MCF 10A (cell line): ENCODE data around the gene FGF3. TPM values are rescaled to one million over a fixed set of nuclear protein-coding genes. Genes with fewer than 3 reads are reported as not detected.

Experiments used
- BruUV-seq: library from RNA; stranded (reverse); fragments of 400-500 nt; replicated peaks from 2 replicates; lab custom pipeline; 2021; lab: Mats Ljungman, UMichigan
- CTCF ChIA-PET: fragments of 300-600 bp; sonication (Branson Sonifier 250); formaldehyde crosslinking; extraction: SDS; loops from one replicate; lab custom pipeline; 2021; ENCODE audit warnings: antibody characterized with exemption, inconsistent platforms; lab: Yijun Ruan, JAX
- POLR2A ChIA-PET: fragments of 300-600, 350-650 bp; sonication (Branson Sonifier 250); formaldehyde crosslinking; extraction: SDS; loops from one replicate; lab custom pipeline; 2020; ENCODE audit warnings: antibody characterized with exemption, inconsistent platforms; lab: Yijun Ruan, JAX
- DNase-seq: peaks from one replicate; pipeline ENCODE4 v3.0.0-alpha.2; 2018; ENCODE audit not compliant: unreplicated experiment
- H3K27ac Mint-ChIP-seq: one replicate; pipeline ENCODE4 v1.8.0; 2022; ENCODE audit warnings: mild to moderate bottlenecking, low read depth, mixed read lengths; ENCODE audit not compliant: unreplicated experiment
- H3K27me3 Mint-ChIP-seq: one replicate; pipeline ENCODE4 v1.8.0; 2022; ENCODE audit warnings: mixed read lengths; ENCODE audit not compliant: insufficient read depth, unreplicated experiment
- H3K36me3 Mint-ChIP-seq: one replicate; pipeline ENCODE4 v1.8.0; 2022; ENCODE audit warnings: mild to moderate bottlenecking, moderate library complexity, mixed read lengths; ENCODE audit not compliant: insufficient read depth, unreplicated experiment
- H3K4me1 Mint-ChIP-seq: one replicate; pipeline ENCODE4 v1.8.0; 2022; ENCODE audit warnings: mixed read lengths; ENCODE audit not compliant: insufficient read depth, unreplicated experiment
- H3K4me3 Mint-ChIP-seq: one replicate; pipeline ENCODE4 v1.8.0; 2022; ENCODE audit warnings: mild to moderate bottlenecking, moderate library complexity, mixed read lengths; ENCODE audit not compliant: unreplicated experiment
- H3K9me3 Mint-ChIP-seq: one replicate; pipeline ENCODE4 v1.8.0; 2022; ENCODE audit warnings: mixed read lengths; ENCODE audit not compliant: unreplicated experiment
- CTCF ChIP-seq: fragments of 200-600 bp; IDR thresholded peaks from one replicate; pipeline ENCODE4 v1.8.0; 2022; ENCODE audit warnings: antibody characterized with exemption, mild to moderate bottlenecking; ENCODE audit not compliant: unreplicated experiment
- intact Hi-C: fragments of 100-400 bp; cut with micrococcal nuclease; formaldehyde crosslinking; loops from 2 replicates; pipeline ENCODE4 v1.14.1; 2022
- total RNA-seq: library from RNA; stranded (reverse); gene quantifications from 2 replicates; pipeline ENCODE4 v1.2.3, GENCODE V29; 2022

The FGF3 gene
- total RNA-seq, 1 experiment from 2014 or later: not detected

DNA sequence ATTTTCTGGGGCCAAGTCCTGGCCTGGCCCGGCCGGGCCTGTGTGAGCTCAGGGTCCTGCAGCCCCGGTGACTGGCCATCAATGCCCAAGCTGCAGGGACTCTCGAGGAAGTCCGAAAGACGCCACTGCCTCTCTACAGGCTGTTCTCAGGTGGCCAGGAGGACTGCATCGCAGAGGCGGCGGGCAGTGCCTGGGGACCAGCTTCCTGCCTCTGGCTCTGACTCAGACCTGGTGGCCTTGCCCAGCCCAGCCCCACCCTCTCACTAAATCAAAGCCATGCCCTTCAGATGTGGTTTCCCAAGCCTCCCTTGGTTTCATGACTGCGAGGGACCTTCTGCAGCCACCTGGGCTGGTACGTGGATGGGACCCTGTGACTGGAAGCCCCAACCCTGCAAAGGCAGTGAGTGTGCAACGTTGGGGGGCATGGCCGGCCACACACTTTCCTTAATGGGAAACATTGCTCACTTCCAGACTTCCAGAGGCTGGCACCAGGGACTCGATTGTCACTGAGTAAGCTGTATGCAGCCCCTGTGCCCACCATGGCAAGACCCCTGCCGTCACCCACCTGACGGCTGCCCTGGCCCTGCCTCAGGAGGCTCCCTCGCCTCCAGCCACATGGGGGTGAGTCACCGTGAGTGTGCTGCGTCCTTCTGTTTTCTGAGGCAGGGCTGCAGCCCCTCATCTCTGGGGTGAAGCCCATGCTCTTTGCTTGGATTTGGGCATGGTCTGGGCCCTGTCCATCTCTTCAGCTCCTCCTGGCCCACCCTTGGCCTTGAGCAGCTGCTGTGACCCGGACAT lies 6.0 kb upstream of the FGF3 start:
- TF ChIP-seq CTCF: no peak
- Mint-ChIP-seq H3K27ac (no peak overlapping the region), H3K4me1 (no peaks in the 10 kb centered on the region), H3K4me3 (no peak overlapping the region), H3K9me3 (no peaks in the 10 kb centered on the region), H3K27me3 (peaks cover 35% of the 10 kb centered on the region), H3K36me3 (no peaks in the 10 kb centered on the region)
- ChIA-PET POLR2A (no interaction called here), CTCF (interaction anchor here (0.6 to 0.8 kb wide), 2 partner anchors 85 to 161 kb away, joined by 4 read pairs; no protein-coding TSS in a partner anchor)
- intact Hi-C loops: no loop called here
- peak; percentile 41 for DNase-seq
- BruUV-seq: no TSS peak

DNA sequence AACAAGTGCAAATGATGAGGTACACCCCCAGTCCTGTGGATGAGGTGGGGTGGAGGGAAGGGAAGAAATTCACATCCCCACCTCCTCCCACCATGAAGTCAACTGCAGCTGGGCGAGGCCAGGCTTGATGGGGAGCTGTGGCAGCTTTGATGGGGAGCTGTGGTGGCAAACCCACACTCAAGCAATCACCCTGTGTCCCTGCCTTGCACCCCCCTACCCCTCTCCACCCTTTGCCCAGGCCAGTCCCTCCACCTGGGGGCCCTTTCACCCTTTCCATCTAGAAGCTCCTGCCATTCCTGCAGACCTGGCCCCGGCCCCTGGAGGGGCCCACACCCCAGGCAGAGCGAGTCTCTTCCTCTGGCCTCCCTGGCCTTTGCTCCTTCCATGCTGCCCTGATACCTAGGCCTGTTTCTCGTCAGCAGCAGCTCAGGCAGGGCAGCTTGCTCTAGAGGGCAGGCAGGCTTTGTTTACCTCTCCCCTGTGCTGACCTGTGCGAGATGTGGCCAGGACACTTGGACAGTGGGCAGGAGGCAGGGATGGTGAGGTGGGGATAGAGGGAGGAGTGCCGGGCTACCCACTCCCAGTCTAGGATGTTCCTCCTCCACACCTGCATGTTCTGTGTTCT lies 4.5 kb upstream of the FGF3 start:
- no TSS peak for BruUV-seq

GRCh38 chr11:69822676-69823494 lies 3.7 kb upstream of the FGF3 start:
- no peak overlapping the region for H3K27ac Mint-ChIP-seq
- DNase-seq: no peak
- TF ChIP-seq CTCF: no peak
- POLR2A ChIA-PET: no interaction called here
- H3K36me3 Mint-ChIP-seq: no peaks in the 10 kb centered on the region
- H3K4me1 Mint-ChIP-seq: no peaks in the 10 kb centered on the region
- intact Hi-C loops: no loop called here
- CTCF ChIA-PET: no interaction called here
- BruUV-seq: no TSS peak
- H3K27me3 Mint-ChIP-seq: peaks cover 46% of the 10 kb centered on the region
- no peak overlapping the region for H3K4me3 Mint-ChIP-seq
- H3K9me3 Mint-ChIP-seq: no peaks in the 10 kb centered on the region

More for the DNA sequence above, 4.5 kb upstream of the FGF3 start:
- POLR2A ChIA-PET: no interaction called here
- Mint-ChIP-seq H3K36me3 (no peaks in the 10 kb centered on the region), H3K4me3 (no peak overlapping the region), H3K9me3 (no peaks in the 10 kb centered on the region), H3K4me1 (no peaks in the 10 kb centered on the region), H3K27ac (no peak overlapping the region), H3K27me3 (peaks cover 46% of the 10 kb centered on the region)
- no peak for TF ChIP-seq CTCF
- CTCF ChIA-PET: no interaction called here
- DNase-seq: no peak
- intact Hi-C loops: no loop called here
